GM12892 (cell line): Measurements from ENCODE around the gene PIK3R2.
A peak's percentile ranks its signal among the peaks of the same experiment; 100 is the strongest.
"Not testable (repeated sequence)": the region's sequence is repeated elsewhere in the genome, so short reads cannot be mapped to it uniquely, and the experiment has no call there.

ENCODE experiments used
- DNase-seq: peaks from one replicate; pipeline ENCODE4 v3.0.0; 2011; ENCODE audit not compliant: insufficient read length
- FAIRE-seq: peaks from 2 replicates; lab custom pipeline; 2011; peaks lifted over from hg19 to GRCh38; lab: Jason Lieb, UNC
- POLR2A ChIP-seq: IDR thresholded peaks from 2 replicates; pipeline ENCODE4 v1.6.1; 2011; ENCODE audit warnings: low read depth, low read length, control low read depth
- POLR2AphosphoS5 ChIP-seq: IDR thresholded peaks from 2 replicates; pipeline ENCODE4 v1.6.1; 2011; ENCODE audit warnings: low read depth, low read length, control low read depth
- TAF1 ChIP-seq: IDR thresholded peaks from 2 replicates; pipeline ENCODE4 v1.6.1; 2011; ENCODE audit warnings: low read depth, mild to moderate bottlenecking, control low read depth, low read length, borderline replicate concordance

Gene PIK3R2

GRCh38 chr19:18147396-18147795 is 5.6 kb upstream of the PIK3R2 start:
- no peak for DNase-seq
- TF ChIP-seq POLR2AphosphoS5: no peak
- no peak for TF ChIP-seq TAF1
- no peak for FAIRE-seq

- no peak for FAIRE-seq
- TF ChIP-seq TAF1: no peak
- TF ChIP-seq POLR2A: no peak
- no peak for TF ChIP-seq POLR2AphosphoS5
- DNase-seq: no peak
Measured at GRCh38 chr19:18149596-18149975, 3.4 kb upstream of the PIK3R2 start.

GRCh38 chr19:18150776-18151624 is 2.0 kb upstream of the PIK3R2 start:
- no peak for DNase-seq
- TF ChIP-seq POLR2A: no peak
- TF ChIP-seq POLR2AphosphoS5: 0 out of 2 replicates have a peak, but pooled peaks have one; percentile 3
- FAIRE-seq: no peak

GRCh38 chr19:18152442-18152816 is 534 bp upstream of the PIK3R2 start:
- FAIRE-seq: no peak
- TF ChIP-seq TAF1: 0 out of 2 replicates have a peak, but pooled peaks have one; percentile 26
- 0 out of 2 replicates have a peak, but pooled peaks have one; percentile 51 for TF ChIP-seq POLR2A
- TF ChIP-seq POLR2AphosphoS5: no peak

GRCh38 chr19:18153556-18154134 is 682 bp downstream of the PIK3R2 start:
- TF ChIP-seq POLR2AphosphoS5 (no peak), POLR2A (no peak), TAF1 (no peak)
- DNase-seq (no peak), FAIRE-seq (no peak)

More at GRCh38 chr19:18152442-18152816, 534 bp upstream of the PIK3R2 start:
- DNase-seq: peak; percentile 99

- FAIRE-seq (no peak), DNase-seq (no peak)
- TF ChIP-seq POLR2AphosphoS5 (no peak), TAF1 (no peak), POLR2A (no peak)
Measured at GRCh38 chr19:18155095-18156087, 2.4 kb downstream of the PIK3R2 start.

GRCh38 chr19:18156268-18156667 is 3.3 kb downstream of the PIK3R2 start:
- no peak for TF ChIP-seq TAF1
- DNase-seq (no peak), FAIRE-seq (no peak)

- TF ChIP-seq POLR2AphosphoS5: no peak
- TF ChIP-seq POLR2A: no peak
- no peak for TF ChIP-seq TAF1
- DNase-seq: no peak
- FAIRE-seq: no peak
Measured at GRCh38 chr19:18156841-18157464, 4.0 kb downstream of the PIK3R2 start.

GRCh38 chr19:18157465-18158063 is 4.6 kb downstream of the PIK3R2 start:
- no peak for FAIRE-seq
- no peak for DNase-seq
- TF ChIP-seq TAF1: no peak
- TF ChIP-seq POLR2A: no peak
- TF ChIP-seq POLR2AphosphoS5: no peak; the same call in 1 of the 2 replicates

- FAIRE-seq (no peak), DNase-seq (no peak)
- TF ChIP-seq POLR2AphosphoS5 (no peak), TAF1 (no peak), POLR2A (no peak)
Measured at GRCh38 chr19:18158467-18158866, 5.5 kb downstream of the PIK3R2 start.

GRCh38 chr19:18159059-18159616 is 6.2 kb downstream of the PIK3R2 start:
- DNase-seq, FAIRE-seq: not testable (repeated sequence)
